Activated naive CD8-positive, alpha-beta T cell treated with anti-CD3 and anti-CD28 coated beads for 36 hours (primary cell): ENCODE data around the gene SLC38A4. TPM values are rescaled to one million over a fixed set of nuclear protein-coding genes. Genes with fewer than 3 reads are reported as not detected.
A peak's percentile ranks its signal among the peaks of the same experiment; 100 is the strongest.
"Not testable (repeated sequence)": the region's sequence is repeated elsewhere in the genome, so short reads cannot be mapped to it uniquely, and the experiment has no call there.

Source experiments
- DNase-seq: peaks from one replicate; pipeline ENCODE4 v3.0.0; 2021
- H3K27ac Mint-ChIP-seq: one replicate; pipeline ENCODE4 v1.8.0; 2022; ENCODE audit warnings: mild to moderate bottlenecking, moderate library complexity, mixed read lengths
- H3K27me3 Mint-ChIP-seq: one replicate; pipeline ENCODE4 v1.8.0; 2022; ENCODE audit warnings: mild to moderate bottlenecking, mixed read lengths
- H3K36me3 Mint-ChIP-seq: one replicate; pipeline ENCODE4 v1.8.0; 2021; ENCODE audit warnings: mild to moderate bottlenecking, mixed read lengths
- H3K4me1 Mint-ChIP-seq: one replicate; pipeline ENCODE4 v1.8.0; 2021; ENCODE audit warnings: mixed read lengths
- H3K4me3 Mint-ChIP-seq: one replicate; pipeline ENCODE4 v1.8.0; 2022; ENCODE audit warnings: mild to moderate bottlenecking, moderate library complexity, mixed read lengths
- H3K9me3 Mint-ChIP-seq: one replicate; pipeline ENCODE4 v1.8.0; 2022; ENCODE audit warnings: mixed read lengths
- total RNA-seq, 2 experiments: library from RNA; stranded (reverse); gene quantifications; one replicate each; pipeline ENCODE4 v1.2.3, GENCODE V29; 2021

The SLC38A4 gene
- total RNA-seq, 2 experiments from 2014 or later: not detected

DNA sequence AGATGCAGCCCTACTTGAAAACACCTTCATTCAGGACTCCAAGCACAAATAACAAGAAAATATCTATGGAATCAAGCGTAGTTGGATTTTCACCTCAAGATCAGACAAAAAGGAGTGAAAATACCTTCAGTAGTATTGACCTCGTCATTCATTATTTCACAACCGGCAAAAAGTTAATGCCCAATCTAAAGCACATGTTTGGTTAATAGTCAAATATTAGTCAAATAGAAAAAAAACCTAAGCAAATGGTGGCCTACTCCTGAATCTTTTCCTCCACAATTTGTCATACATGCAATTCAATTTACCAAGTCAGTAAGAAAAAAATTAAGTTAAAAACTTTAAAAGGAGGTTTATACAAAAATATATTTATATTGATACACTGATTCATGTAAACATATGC lies 50.0 kb downstream of the SLC38A4 start:
- H3K27me3 Mint-ChIP-seq: peaks cover 6% of the 10 kb centered on the region
- H3K9me3 Mint-ChIP-seq: no peaks in the 10 kb centered on the region
- H3K4me1 Mint-ChIP-seq: no peaks in the 10 kb centered on the region
- H3K4me3 Mint-ChIP-seq: no peak overlapping the region
- H3K36me3 Mint-ChIP-seq: no peaks in the 10 kb centered on the region
- DNase-seq: no peak
- H3K27ac Mint-ChIP-seq: no peak overlapping the region

DNA sequence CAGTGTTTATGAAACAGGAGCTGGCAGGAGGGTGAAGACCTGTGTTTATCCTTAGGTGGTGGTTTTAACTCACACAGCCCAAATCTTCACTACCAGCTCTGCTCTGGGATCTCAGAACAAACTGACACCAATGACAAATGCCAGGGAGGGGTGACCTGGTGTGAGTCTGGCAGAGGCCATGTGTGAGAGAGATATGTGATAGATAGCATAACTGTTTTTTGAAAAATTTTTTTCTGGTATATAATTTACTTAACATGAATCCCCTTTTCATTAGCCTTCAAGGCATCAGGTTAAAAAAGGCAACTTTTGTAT lies 51.5 kb downstream of the SLC38A4 start:
- Mint-ChIP-seq H3K9me3 (no peaks in the 10 kb centered on the region), H3K27ac (no peak overlapping the region), H3K27me3 (no peaks in the 10 kb centered on the region), H3K4me3 (no peak overlapping the region), H3K4me1 (no peaks in the 10 kb centered on the region), H3K36me3 (no peaks in the 10 kb centered on the region)
- DNase-seq: no peak

DNA sequence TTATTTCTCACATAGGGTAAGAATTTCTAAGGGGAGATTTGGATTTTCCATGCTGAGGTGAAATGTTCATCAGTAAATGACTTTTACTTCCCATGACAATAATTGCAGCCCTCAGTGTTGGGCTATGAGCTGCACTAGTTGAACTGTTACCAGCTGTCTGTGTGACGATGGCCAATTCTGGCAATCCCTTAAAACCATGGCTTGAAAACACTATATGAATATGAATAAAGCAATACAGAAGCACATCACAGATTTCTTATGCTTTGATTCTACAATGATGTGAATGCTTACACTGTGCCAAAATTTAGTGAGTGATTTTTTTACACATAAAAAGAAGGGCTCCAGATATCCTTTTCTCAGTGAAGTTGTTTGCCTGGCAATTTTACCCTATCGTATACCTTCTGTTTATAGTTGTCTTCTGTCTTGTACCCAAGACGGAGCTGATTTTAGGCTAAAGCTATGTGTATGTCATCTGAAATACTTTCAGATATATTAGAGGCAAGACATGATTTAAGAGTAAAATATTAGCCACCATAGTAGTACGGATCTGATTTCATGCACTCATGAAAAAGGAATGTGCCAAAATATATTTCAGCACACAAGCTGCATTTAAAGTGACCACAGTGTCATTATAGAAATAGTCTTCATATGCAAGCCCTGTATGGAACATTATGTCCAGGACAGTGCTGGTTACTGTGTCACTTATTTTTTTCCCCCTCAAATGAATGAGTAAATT lies 52.0 kb downstream of the SLC38A4 start:
- Mint-ChIP-seq H3K4me3 (no peak overlapping the region), H3K36me3 (no peaks in the 10 kb centered on the region), H3K27ac (no peak overlapping the region), H3K27me3 (no peaks in the 10 kb centered on the region), H3K9me3 (no peaks in the 10 kb centered on the region), H3K4me1 (no peaks in the 10 kb centered on the region)
- DNase-seq: no peak

DNA sequence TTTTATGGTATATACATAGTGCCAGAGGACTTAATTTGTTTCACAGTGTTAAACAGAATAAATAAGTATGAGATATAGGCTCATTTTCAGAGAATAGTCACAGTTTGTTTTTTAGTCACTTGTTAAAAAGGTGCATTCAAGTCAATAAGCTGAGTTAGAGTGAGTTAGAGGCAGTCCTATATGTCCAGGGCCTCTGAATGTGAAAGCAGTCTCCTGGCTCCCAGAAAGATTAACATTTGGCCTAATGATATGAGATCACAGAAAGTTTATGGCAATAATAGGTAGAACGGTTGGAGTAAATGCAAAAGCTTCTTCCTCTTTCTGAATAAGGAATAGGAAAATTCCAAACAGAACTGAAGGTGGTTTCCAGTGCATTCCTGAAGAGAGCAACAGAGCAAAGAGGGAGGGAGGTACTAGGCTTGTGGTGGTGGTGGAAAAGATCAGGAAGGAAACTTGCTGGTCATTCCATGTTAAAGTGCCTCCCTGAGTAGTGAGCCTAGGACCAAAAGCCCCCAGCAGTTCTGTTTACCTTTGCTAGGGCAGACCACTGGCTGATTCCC lies 54.4 kb downstream of the SLC38A4 start:
- H3K4me1 Mint-ChIP-seq: no peaks in the 10 kb centered on the region
- no peaks in the 10 kb centered on the region for H3K9me3 Mint-ChIP-seq
- no peak for DNase-seq
- no peaks in the 10 kb centered on the region for H3K27me3 Mint-ChIP-seq
- H3K4me3 Mint-ChIP-seq: no peak overlapping the region
- H3K27ac Mint-ChIP-seq: no peak overlapping the region
- H3K36me3 Mint-ChIP-seq: no peaks in the 10 kb centered on the region

DNA sequence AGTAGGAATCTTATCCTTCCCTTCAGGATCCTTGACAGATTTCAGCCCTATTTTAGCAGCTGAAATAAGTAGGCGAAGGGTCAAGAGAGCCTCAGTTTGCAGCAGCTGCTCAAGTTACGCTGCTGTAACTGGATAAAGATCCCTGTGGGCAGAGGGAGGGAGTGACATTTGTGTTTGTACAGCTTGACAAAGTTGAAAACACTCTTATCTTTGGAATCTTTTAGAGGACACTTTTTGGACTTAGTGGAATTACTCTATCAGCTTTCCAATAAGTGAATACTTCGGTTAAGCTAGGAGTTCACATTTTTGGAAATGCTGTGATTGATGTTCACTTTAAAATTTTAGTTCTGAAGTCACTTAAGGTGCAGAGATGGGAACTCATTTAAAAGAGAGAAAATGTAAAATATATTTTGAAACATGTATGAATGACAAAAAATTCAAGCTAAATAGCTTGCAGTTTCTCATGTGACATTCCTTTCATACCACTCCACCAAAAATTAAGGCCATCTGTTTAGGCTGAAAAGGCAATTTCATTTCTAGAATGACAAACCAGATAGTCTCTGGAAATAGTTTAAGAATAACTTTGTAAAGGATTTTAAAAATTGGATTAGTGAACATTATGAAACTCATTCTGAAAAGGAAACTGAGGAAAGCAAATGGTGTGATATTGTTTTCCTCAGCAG lies 55.2 kb downstream of the SLC38A4 start:
- DNase-seq: no peak
- H3K27me3 Mint-ChIP-seq: no peaks in the 10 kb centered on the region
- no peaks in the 10 kb centered on the region for H3K4me1 Mint-ChIP-seq
- H3K4me3 Mint-ChIP-seq: no peak overlapping the region
- no peak overlapping the region for H3K27ac Mint-ChIP-seq
- no peaks in the 10 kb centered on the region for H3K36me3 Mint-ChIP-seq
- no peaks in the 10 kb centered on the region for H3K9me3 Mint-ChIP-seq

DNA sequence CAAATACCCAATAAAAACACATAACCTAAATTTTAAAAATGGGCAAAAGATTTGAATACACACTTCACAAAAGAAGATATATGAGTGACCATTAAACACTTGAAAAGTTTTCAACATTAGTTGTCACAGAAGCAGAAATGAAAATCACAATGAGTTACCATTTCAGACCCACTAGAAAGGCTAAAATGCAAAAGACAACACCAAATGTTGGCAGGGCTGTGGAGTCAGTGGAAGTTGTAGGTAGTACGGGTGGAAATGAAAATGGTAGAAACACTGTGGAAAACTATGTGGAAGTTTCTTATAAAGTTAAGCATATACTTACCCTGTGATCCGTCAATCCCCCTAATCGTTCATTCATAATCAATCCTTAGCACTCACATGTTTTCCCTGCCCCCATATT lies 61.8 kb downstream of the SLC38A4 start:
- no peak overlapping the region for H3K4me3 Mint-ChIP-seq
- peaks cover 2% of the 10 kb centered on the region for H3K36me3 Mint-ChIP-seq
- no peaks in the 10 kb centered on the region for H3K27me3 Mint-ChIP-seq
- no peak for DNase-seq
- H3K4me1 Mint-ChIP-seq: peaks cover 2% of the 10 kb centered on the region
- peaks cover 9% of the 10 kb centered on the region for H3K9me3 Mint-ChIP-seq
- no peak overlapping the region for H3K27ac Mint-ChIP-seq

DNA sequence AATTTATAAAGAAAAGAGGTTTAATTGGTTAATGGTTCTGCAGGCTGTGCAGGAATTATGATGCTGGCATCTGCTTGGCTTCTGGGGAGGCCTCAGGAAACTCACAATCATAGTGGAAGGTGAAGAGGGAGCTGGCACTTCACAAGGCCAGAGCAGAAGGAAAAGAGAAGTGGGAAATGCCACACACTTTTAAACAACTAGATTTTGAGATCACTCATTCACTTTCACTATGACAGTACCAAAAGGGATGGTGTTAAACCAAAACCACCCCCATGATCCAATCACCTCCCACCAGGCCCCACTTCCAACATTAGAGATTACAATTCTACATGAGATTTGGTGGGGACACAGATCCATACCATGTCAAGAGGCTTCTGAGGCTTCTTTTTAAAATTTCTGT lies 62.6 kb downstream of the SLC38A4 start:
- H3K36me3 Mint-ChIP-seq: peaks cover 2% of the 10 kb centered on the region
- peaks cover 2% of the 10 kb centered on the region for H3K4me1 Mint-ChIP-seq
- H3K27me3 Mint-ChIP-seq: no peaks in the 10 kb centered on the region
- H3K27ac Mint-ChIP-seq: no peak overlapping the region
- peaks cover 10% of the 10 kb centered on the region for H3K9me3 Mint-ChIP-seq
- no peak overlapping the region for H3K4me3 Mint-ChIP-seq
- DNase-seq: peak; percentile 1

DNA sequence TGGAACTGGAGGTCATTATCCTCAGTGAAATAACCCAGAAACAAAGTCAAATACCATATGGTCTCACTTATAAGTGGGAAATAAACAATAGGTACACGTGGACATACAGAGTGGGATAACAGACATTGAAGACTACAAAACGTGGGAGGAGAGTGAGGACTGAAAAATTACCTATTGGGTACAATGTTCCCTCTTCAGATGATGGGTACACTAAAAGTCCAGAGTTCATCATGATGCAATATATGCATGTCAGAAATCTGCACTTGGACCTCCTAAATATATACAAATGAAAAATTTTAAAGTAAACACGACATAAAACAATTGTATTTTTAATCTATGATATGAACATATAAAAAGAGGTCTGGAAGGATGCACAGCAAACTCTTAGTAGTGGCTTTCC lies 71.2 kb downstream of the SLC38A4 start:
- Mint-ChIP-seq H3K27ac (no peak overlapping the region), H3K4me1 (no peaks in the 10 kb centered on the region), H3K36me3 (no peaks in the 10 kb centered on the region), H3K4me3 (no peak overlapping the region), H3K27me3 (no peaks in the 10 kb centered on the region), H3K9me3 (peaks cover 13% of the 10 kb centered on the region)
- DNase-seq: no peak

DNA sequence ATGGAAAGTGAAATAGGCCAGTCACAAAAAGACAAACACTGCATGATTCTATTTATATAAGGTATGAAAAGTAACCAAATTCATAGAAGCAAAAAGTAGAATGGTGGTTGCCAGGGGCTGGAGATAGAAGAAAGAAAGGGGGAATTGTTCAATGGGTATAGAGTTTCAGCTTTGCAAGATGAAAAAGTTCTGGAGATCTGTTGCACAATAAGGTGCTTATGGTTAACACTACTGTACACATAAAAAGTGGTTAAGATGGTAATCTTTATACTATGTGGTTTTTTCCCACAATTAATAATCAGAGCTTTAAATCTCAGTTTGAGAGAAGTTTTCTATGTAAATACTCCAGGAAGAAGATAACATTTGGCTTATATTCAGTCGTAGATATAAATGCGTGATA lies 73.4 kb downstream of the SLC38A4 start:
- H3K36me3 Mint-ChIP-seq: no peaks in the 10 kb centered on the region
- H3K27ac Mint-ChIP-seq: no peak overlapping the region
- H3K4me3 Mint-ChIP-seq: no peak overlapping the region
- DNase-seq: no peak
- no peaks in the 10 kb centered on the region for H3K4me1 Mint-ChIP-seq
- H3K9me3 Mint-ChIP-seq: peaks cover 18% of the 10 kb centered on the region
- no peaks in the 10 kb centered on the region for H3K27me3 Mint-ChIP-seq

DNA sequence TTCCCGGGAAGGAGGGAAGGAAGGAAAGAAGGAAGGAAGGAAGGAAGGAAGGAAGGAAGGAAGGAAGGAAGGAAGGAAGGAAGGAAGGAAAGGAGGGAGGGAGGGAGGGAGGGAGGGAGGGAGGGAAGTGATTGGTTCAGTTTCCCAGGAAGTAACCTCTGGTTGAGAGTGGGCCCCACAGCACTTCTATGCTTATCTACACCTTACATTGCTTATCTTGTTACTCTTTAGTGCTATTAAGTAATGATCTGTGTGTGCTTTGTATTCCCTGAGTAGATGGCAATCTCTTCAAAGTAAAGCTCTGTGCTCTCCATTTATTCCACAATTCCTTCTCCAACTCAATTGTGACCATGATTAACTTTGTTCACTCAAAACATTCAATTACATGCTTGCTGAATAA lies 74.6 kb downstream of the SLC38A4 start:
- Mint-ChIP-seq H3K27ac (no peak overlapping the region), H3K4me1 (no peaks in the 10 kb centered on the region), H3K9me3 (peaks cover 16% of the 10 kb centered on the region), H3K4me3 (no peak overlapping the region), H3K36me3 (no peaks in the 10 kb centered on the region), H3K27me3 (no peaks in the 10 kb centered on the region)
- no peak for DNase-seq

DNA sequence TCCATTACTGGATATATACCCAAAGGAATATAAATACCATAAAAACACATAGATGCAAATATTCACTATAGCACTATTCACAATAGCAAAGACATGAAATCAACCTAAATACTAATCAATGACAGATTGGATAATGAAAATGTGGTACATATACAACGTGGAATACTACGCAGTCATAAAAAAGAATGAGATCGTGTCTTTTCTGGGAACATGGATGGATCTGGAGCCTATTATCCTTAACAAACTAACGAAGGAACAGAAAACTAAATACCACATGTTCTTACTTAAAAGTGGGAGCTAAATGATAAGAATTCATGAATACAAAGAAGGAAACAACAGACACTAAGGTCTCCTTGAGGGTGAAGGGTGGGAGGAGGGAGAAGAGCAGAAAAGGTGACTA lies 76.5 kb downstream of the SLC38A4 start:
- Mint-ChIP-seq H3K27me3 (no peaks in the 10 kb centered on the region), H3K4me1 (no peaks in the 10 kb centered on the region), H3K9me3 (peaks cover 28% of the 10 kb centered on the region), H3K4me3 (no peak overlapping the region), H3K36me3 (no peaks in the 10 kb centered on the region), H3K27ac (no peak overlapping the region)
- no peak for DNase-seq

DNA sequence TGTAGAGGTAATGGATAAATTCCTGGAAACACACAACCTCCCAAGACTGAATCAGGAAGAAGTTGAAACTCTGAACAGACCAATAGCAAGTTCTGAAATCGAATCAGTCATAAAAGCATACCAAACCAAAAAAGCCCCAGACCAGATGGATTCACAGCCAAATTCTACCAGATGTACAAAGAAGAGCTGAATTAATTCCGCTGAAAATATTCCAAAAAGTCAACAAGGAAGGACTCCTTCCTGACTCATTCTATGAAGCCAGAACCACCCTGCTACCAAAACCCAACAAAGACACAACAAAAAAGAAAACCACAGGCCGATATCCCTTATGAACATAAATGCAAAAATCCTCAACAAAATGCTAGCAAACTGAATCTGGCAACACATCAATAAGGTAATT lies 81.5 kb downstream of the SLC38A4 start:
- H3K27me3 Mint-ChIP-seq: no peaks in the 10 kb centered on the region
- H3K4me3 Mint-ChIP-seq: no peak overlapping the region
- H3K9me3 Mint-ChIP-seq: peaks cover 47% of the 10 kb centered on the region
- peaks cover 2% of the 10 kb centered on the region for H3K36me3 Mint-ChIP-seq
- H3K27ac Mint-ChIP-seq: no peak overlapping the region
- no peaks in the 10 kb centered on the region for H3K4me1 Mint-ChIP-seq
- DNase-seq: no peak

DNA sequence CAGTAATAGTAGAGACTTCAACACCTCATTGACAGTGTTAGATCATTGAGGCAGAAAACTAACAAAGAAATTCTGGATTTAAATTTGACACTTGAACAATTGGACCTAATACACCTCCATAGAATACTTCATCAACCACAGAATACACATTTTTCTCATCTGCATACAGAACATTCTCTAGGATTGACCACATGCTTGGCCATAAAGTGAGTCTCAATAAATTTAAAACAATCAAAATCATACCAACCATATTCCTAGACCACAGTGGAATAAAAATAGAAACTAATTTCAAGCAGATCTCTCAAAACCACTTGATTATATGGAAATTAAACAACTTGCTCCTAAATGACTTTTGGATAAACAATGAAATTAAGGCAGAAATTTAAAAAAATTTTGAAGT lies 82.3 kb downstream of the SLC38A4 start:
- H3K36me3 Mint-ChIP-seq: peaks cover 2% of the 10 kb centered on the region
- no peak overlapping the region for H3K4me3 Mint-ChIP-seq
- H3K27me3 Mint-ChIP-seq: no peaks in the 10 kb centered on the region
- H3K4me1 Mint-ChIP-seq: no peaks in the 10 kb centered on the region
- DNase-seq: no peak
- H3K9me3 Mint-ChIP-seq: peaks cover 41% of the 10 kb centered on the region
- no peak overlapping the region for H3K27ac Mint-ChIP-seq

DNA sequence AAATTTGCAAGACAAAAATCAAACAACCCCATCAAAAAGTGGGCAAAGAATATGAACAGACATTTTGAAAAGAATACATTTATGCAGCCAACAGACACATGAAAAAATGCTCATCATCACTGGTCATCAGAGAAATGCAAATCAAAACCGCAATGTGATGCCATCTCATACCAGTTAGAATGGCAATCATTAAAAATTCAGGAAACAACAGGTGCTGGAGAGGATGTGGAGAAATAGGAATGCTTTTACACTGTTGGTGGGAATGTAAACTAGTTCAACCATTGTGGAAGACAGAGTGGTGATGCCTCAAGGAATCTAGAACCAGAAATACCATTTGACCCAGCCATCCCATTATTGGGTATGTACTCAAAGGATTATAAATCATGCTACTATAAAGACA lies 83.5 kb downstream of the SLC38A4 start:
- not testable (repeated sequence) for H3K36me3 Mint-ChIP-seq, H3K27ac Mint-ChIP-seq, H3K4me3 Mint-ChIP-seq, H3K27me3 Mint-ChIP-seq, H3K4me1 Mint-ChIP-seq, DNase-seq
- H3K9me3 Mint-ChIP-seq: peaks cover 41% of the 10 kb centered on the region

DNA sequence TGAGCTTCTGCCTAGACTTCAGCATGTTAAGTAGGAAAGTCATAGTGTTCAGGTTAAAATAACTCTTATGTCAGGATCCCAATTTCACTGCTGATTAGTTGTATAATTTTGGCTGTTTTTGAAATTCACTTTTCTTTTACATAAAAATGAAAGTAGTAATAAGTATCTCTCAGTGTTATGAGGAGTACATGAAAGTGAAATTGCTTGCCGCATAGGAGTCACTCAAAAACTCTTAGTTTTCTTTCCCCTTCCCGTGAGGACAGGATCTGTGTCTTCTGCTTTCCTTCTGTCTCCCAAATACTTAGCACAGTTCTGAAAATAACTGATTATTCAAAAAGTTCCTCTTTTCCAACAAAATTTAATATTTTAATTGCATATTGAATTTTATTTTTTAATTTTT lies 100.5 kb downstream of the SLC38A4 start:
- no peak overlapping the region for H3K27ac Mint-ChIP-seq
- H3K9me3 Mint-ChIP-seq: no peaks in the 10 kb centered on the region
- H3K4me1 Mint-ChIP-seq: peaks cover 10% of the 10 kb centered on the region
- H3K36me3 Mint-ChIP-seq: no peaks in the 10 kb centered on the region
- H3K4me3 Mint-ChIP-seq: no peak overlapping the region
- no peaks in the 10 kb centered on the region for H3K27me3 Mint-ChIP-seq
- no peak for DNase-seq
